KOPT-K1 (cell line): ENCODE measurements around the gene CXCR4.
"Not testable (repeated sequence)": the region's sequence is repeated elsewhere in the genome, so short reads cannot be mapped to it uniquely, and the experiment has no call there.

Experiments used
- H3K27ac ChIP-seq: fragments of 200-600 bp; sonication (generic); 2 replicates; pipeline ENCODE4 v1.5.1; 2016; ENCODE audit warnings: antibody characterized with exemption, mild to moderate bottlenecking, low read depth, low read length; ENCODE audit not compliant: poor library complexity, severe bottlenecking
- H3K36me3 ChIP-seq: fragments of 200-600 bp; sonication (generic); 2 replicates; pipeline ENCODE4 v1.5.1; 2017; ENCODE audit warnings: antibody characterized with exemption, mild to moderate bottlenecking, low read length, moderate library complexity; ENCODE audit not compliant: insufficient read depth
- H3K9me3 ChIP-seq: fragments of 200-600 bp; sonication (generic); 2 replicates; pipeline ENCODE4 v1.5.1; 2017; ENCODE audit warnings: antibody characterized with exemption, low read length, mild to moderate bottlenecking; ENCODE audit not compliant: insufficient read depth, poor library complexity, severe bottlenecking

CXCR4 gene

GRCh38 chr2:136081582-136082210, 36.3 kb downstream of the CXCR4 start:
- no peaks in the 10 kb centered on the region for H3K9me3 ChIP-seq
- H3K36me3 ChIP-seq, result no peaks in the 10 kb centered on the region
- H3K27ac ChIP-seq, result no peak overlapping the region

- Histone ChIP-seq H3K36me3 (no peaks in the 10 kb centered on the region), H3K9me3 (no peaks in the 10 kb centered on the region), H3K27ac (no peak overlapping the region)
Measured at GRCh38 chr2:136080114-136080513, 37.8 kb downstream of the CXCR4 start.

GRCh38 chr2:136077107-136077506, 40.8 kb downstream of the CXCR4 start:
- Histone ChIP-seq H3K36me3 (no peaks in the 10 kb centered on the region), H3K27ac (no peak overlapping the region), H3K9me3 (peaks cover 18% of the 10 kb centered on the region)

- Histone ChIP-seq H3K9me3 (peaks cover 25% of the 10 kb centered on the region), H3K27ac (no peak overlapping the region), H3K36me3 (no peaks in the 10 kb centered on the region)
Measured at GRCh38 chr2:136075476-136075875, 42.5 kb downstream of the CXCR4 start.

GRCh38 chr2:136072621-136073020, 45.3 kb downstream of the CXCR4 start:
- Histone ChIP-seq H3K9me3 (peaks cover 25% of the 10 kb centered on the region), H3K36me3 (no peaks in the 10 kb centered on the region), H3K27ac (no peak overlapping the region)

- H3K9me3 ChIP-seq, result peaks cover 25% of the 10 kb centered on the region
- not testable (repeated sequence) for H3K36me3 ChIP-seq, H3K27ac ChIP-seq
Measured at GRCh38 chr2:136071887-136072286, 46.1 kb downstream of the CXCR4 start.

GRCh38 chr2:136070913-136071312, 47.0 kb downstream of the CXCR4 start:
- peaks cover 25% of the 10 kb centered on the region for H3K9me3 ChIP-seq
- H3K27ac ChIP-seq, result no peak overlapping the region
- H3K36me3 ChIP-seq, result no peaks in the 10 kb centered on the region

GRCh38 chr2:136069773-136070172, 48.2 kb downstream of the CXCR4 start:
- H3K27ac ChIP-seq, result no peak overlapping the region
- peaks cover 25% of the 10 kb centered on the region for H3K9me3 ChIP-seq
- H3K36me3 ChIP-seq, result no peaks in the 10 kb centered on the region

GRCh38 chr2:136068581-136069227, 49.2 kb downstream of the CXCR4 start:
- no peaks in the 10 kb centered on the region for H3K36me3 ChIP-seq
- H3K9me3 ChIP-seq, result peaks cover 19% of the 10 kb centered on the region
- H3K27ac ChIP-seq, result no peak overlapping the region

- Histone ChIP-seq H3K36me3 (no peaks in the 10 kb centered on the region), H3K27ac (no peak overlapping the region), H3K9me3 (peaks cover 13% of the 10 kb centered on the region)
Measured at GRCh38 chr2:136067897-136068580, 49.9 kb downstream of the CXCR4 start.

- H3K9me3 ChIP-seq, result peaks cover 7% of the 10 kb centered on the region
- no peaks in the 10 kb centered on the region for H3K36me3 ChIP-seq
- no peak overlapping the region for H3K27ac ChIP-seq
Measured at GRCh38 chr2:136067459-136067858, 50.5 kb downstream of the CXCR4 start.

- H3K27ac ChIP-seq, result no peak overlapping the region
- H3K9me3 ChIP-seq, result no peaks in the 10 kb centered on the region
- no peaks in the 10 kb centered on the region for H3K36me3 ChIP-seq
Measured at GRCh38 chr2:136065907-136066306, 52.0 kb downstream of the CXCR4 start.

GRCh38 chr2:136065384-136065783, 52.6 kb downstream of the CXCR4 start:
- Histone ChIP-seq H3K27ac (no peak overlapping the region), H3K9me3 (no peaks in the 10 kb centered on the region), H3K36me3 (no peaks in the 10 kb centered on the region)
